ENCODE measurements around the gene NSG1. TPM values are rescaled to one million over a fixed set of nuclear protein-coding genes. Genes with fewer than 3 reads are reported as not detected.

NSG1 gene
- total RNA-seq, 4 donors from 2014 or later: 0.42 to 5.1 (median 2.7) TPM

- TF ChIP-seq POLR2A (IDR thresholded peaks at IDR 0.05; ENCODE audit: low read depth) (no peak), POLR2AphosphoS5 (IDR thresholded peaks at IDR 0.05) (no peak), CTCF (IDR thresholded peaks at IDR 0.05) (no peak), EP300 (IDR thresholded peaks at IDR 0.05) (no peak)
Measured at GRCh38 chr4:4411906-4412305, 25.0 kb downstream of the NSG1 start.

GRCh38 chr4:4412641-4413372, 25.9 kb downstream of the NSG1 start:
- intact Hi-C loops (cut with DNase I): no loop called here

More at GRCh38 chr4:4411906-4412305, 25.0 kb downstream of the NSG1 start:
- no peaks in the 10 kb centered on the region for H3K9me3 ChIP-seq
- peaks cover 0 to 20% (median 0%) of the 10 kb centered on the region in 4 donors for H3K27me3 ChIP-seq
- H3K36me3 ChIP-seq: peaks cover 0 to 16% (median 4%) of the 10 kb centered on the region in 4 donors
- intact Hi-C loops (cut with DNase I): no loop called here
- no peaks in the 10 kb centered on the region for H3K4me1 ChIP-seq
- no peak for DNase-seq (ENCODE audit: extremely low spot score)
- WGBS: 76% methylated on average over 10 of the region's 15 CpGs
- no peak overlapping the region for H3K4me3 ChIP-seq
- H3K27ac ChIP-seq (replicated peaks in 1 of 4): no peak overlapping the region

GRCh38 chr4:4413373-4413725, 26.4 kb downstream of the NSG1 start:
- H3K9me3 ChIP-seq: no peaks in the 10 kb centered on the region
- DNase-seq (ENCODE audit: extremely low spot score): no peak

More at GRCh38 chr4:4412641-4413372, 25.9 kb downstream of the NSG1 start:
- WGBS: 77% methylated on average over 19 of the region's 19 CpGs
- no peak for DNase-seq (ENCODE audit: extremely low spot score)
- no peak overlapping the region for H3K4me3 ChIP-seq
- no peak for TF ChIP-seq EP300 (IDR thresholded peaks at IDR 0.05)
- no peak for TF ChIP-seq POLR2AphosphoS5 (IDR thresholded peaks at IDR 0.05)
- TF ChIP-seq POLR2A (IDR thresholded peaks at IDR 0.05; ENCODE audit: low read depth): no peak
- no peak for TF ChIP-seq CTCF (IDR thresholded peaks at IDR 0.05)
- H3K9me3 ChIP-seq: no peaks in the 10 kb centered on the region
- no peaks in the 10 kb centered on the region for H3K4me1 ChIP-seq
- H3K27ac ChIP-seq (replicated peaks in 1 of 4): no peak overlapping the region
- H3K36me3 ChIP-seq: peaks cover 0 to 25% (median 4%) of the 10 kb centered on the region in 4 donors
- H3K27me3 ChIP-seq: peaks cover 0 to 11% (median 0%) of the 10 kb centered on the region in 4 donors

GRCh38 chr4:4413806-4414205, 26.9 kb downstream of the NSG1 start:
- intact Hi-C loops (cut with DNase I): no loop called here
- H3K36me3 ChIP-seq: peaks cover 3 to 35% (median 10%) of the 10 kb centered on the region in 4 donors
- WGBS: 90% methylated on average over 7 of the region's 7 CpGs
- no peak overlapping the region for H3K27ac ChIP-seq (replicated peaks in 1 of 4)
- H3K9me3 ChIP-seq: no peaks in the 10 kb centered on the region
- no peak overlapping the region for H3K4me3 ChIP-seq
- peaks cover 0 to under 1% (median 0%) of the 10 kb centered on the region in 4 donors for H3K27me3 ChIP-seq
- no peaks in the 10 kb centered on the region for H3K4me1 ChIP-seq
- no peak for DNase-seq (ENCODE audit: extremely low spot score)
- TF ChIP-seq POLR2AphosphoS5 (IDR thresholded peaks at IDR 0.05): no peak
- no peak for TF ChIP-seq CTCF (IDR thresholded peaks at IDR 0.05)
- no peak for TF ChIP-seq EP300 (IDR thresholded peaks at IDR 0.05)
- no peak for TF ChIP-seq POLR2A (IDR thresholded peaks at IDR 0.05; ENCODE audit: low read depth)

More at GRCh38 chr4:4413373-4413725, 26.4 kb downstream of the NSG1 start:
- Histone ChIP-seq H3K27me3 (peaks cover 0 to 5% (median 0%) of the 10 kb centered on the region in 4 donors), H3K36me3 (peaks cover 0 to 30% (median 6%) of the 10 kb centered on the region in 4 donors), H3K27ac (replicated peaks in 1 of 4) (no peak overlapping the region), H3K4me3 (no peak overlapping the region), H3K4me1 (no peaks in the 10 kb centered on the region)
- WGBS: 88% methylated on average over 10 of the region's 10 CpGs
- TF ChIP-seq POLR2A (IDR thresholded peaks at IDR 0.05; ENCODE audit: low read depth) (no peak), EP300 (IDR thresholded peaks at IDR 0.05) (no peak), POLR2AphosphoS5 (IDR thresholded peaks at IDR 0.05) (no peak), CTCF (IDR thresholded peaks at IDR 0.05) (no peak)
- intact Hi-C loops (cut with DNase I): no loop called here
